Activated CD4-positive, alpha-beta memory T cell treated with anti-CD3 and anti-CD28 coated beads for 36 hours (primary cell): ENCODE data around the gene MYOF. TPM values are rescaled to one million over a fixed set of nuclear protein-coding genes. Genes with fewer than 3 reads are reported as not detected.

Source experiments
- CTCF ChIA-PET: fragments of 350-600 bp; sonication (Branson Sonifier 250); formaldehyde crosslinking; loops from one replicate; lab custom pipeline; 2021; ENCODE audit warnings: antibody characterized with exemption, inconsistent platforms; lab: Charles Lee
- POLR2A ChIA-PET: fragments of 350-600 bp; sonication (Branson Sonifier 250); formaldehyde crosslinking; loops from one replicate; lab custom pipeline; 2021; ENCODE audit warnings: antibody characterized with exemption; lab: Charles Lee
- DNase-seq: peaks from one replicate; pipeline ENCODE4 v3.0.0-alpha.2; 2020
- H3K27ac Mint-ChIP-seq: one replicate; pipeline ENCODE4 v1.8.0; 2021; ENCODE audit warnings: mixed read lengths
- H3K27me3 Mint-ChIP-seq: one replicate; pipeline ENCODE4 v1.8.0; 2021; ENCODE audit warnings: mixed read lengths
- H3K36me3 Mint-ChIP-seq: one replicate; pipeline ENCODE4 v1.8.0; 2021; ENCODE audit warnings: mixed read lengths
- H3K4me1 Mint-ChIP-seq: one replicate; pipeline ENCODE4 v1.8.0; 2021; ENCODE audit warnings: low read depth, mixed read lengths
- H3K4me3 Mint-ChIP-seq: one replicate; pipeline ENCODE4 v1.8.0; 2021; ENCODE audit warnings: mild to moderate bottlenecking, mixed read lengths
- H3K9me3 Mint-ChIP-seq: one replicate; pipeline ENCODE4 v1.8.0; 2021; ENCODE audit warnings: mixed read lengths
- intact Hi-C: fragments of 100-400 bp; cut with micrococcal nuclease; formaldehyde crosslinking; loops from one replicate; pipeline ENCODE4 v1.15.1; 2023
- total RNA-seq, 2 experiments: library from RNA; stranded (reverse); gene quantifications; one replicate each; pipeline ENCODE4 v1.2.3, GENCODE V29; 2021

Gene MYOF, protein sequence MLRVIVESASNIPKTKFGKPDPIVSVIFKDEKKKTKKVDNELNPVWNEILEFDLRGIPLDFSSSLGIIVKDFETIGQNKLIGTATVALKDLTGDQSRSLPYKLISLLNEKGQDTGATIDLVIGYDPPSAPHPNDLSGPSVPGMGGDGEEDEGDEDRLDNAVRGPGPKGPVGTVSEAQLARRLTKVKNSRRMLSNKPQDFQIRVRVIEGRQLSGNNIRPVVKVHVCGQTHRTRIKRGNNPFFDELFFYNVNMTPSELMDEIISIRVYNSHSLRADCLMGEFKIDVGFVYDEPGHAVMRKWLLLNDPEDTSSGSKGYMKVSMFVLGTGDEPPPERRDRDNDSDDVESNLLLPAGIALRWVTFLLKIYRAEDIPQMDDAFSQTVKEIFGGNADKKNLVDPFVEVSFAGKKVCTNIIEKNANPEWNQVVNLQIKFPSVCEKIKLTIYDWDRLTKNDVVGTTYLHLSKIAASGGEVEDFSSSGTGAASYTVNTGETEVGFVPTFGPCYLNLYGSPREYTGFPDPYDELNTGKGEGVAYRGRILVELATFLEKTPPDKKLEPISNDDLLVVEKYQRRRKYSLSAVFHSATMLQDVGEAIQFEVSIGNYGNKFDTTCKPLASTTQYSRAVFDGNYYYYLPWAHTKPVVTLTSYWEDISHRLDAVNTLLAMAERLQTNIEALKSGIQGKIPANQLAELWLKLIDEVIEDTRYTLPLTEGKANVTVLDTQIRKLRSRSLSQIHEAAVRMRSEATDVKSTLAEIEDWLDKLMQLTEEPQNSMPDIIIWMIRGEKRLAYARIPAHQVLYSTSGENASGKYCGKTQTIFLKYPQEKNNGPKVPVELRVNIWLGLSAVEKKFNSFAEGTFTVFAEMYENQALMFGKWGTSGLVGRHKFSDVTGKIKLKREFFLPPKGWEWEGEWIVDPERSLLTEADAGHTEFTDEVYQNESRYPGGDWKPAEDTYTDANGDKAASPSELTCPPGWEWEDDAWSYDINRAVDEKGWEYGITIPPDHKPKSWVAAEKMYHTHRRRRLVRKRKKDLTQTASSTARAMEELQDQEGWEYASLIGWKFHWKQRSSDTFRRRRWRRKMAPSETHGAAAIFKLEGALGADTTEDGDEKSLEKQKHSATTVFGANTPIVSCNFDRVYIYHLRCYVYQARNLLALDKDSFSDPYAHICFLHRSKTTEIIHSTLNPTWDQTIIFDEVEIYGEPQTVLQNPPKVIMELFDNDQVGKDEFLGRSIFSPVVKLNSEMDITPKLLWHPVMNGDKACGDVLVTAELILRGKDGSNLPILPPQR (N-terminal part only)
- 10 to 100 TPM; 49.3 to 49.7 TPM for total RNA-seq

DNA sequence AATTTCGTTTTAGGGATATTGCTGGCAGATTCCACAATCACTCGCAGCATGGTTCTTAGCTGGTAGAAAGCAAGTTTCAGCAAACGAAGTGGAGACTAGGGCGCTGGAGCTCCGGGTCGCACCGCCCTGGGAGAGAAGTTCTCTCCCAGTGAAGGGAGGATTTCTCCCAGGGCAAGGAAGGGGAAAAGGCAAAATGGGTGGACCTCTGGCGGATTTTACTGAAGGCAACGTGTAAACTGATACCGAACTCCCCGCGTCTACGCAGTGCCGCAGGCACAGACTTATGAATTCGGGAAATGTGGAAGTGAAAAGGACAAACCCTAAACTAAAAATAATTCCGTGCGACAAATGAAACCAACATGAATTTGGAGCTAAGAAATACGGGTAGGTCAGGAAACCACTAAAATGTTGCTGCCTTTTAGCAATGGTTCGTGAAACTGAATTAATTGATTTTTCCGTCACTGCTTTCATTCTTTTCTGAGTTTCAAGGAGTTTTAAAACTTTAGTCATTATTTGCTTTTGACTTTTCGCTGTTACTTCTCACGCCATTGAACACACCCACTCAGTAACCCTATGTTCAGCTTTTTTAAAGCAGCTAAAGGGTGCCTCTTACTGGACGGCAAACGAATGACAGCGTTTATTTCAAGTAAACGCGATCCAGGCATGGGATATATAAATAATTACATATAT is at the start of gene MYOF:
Gene MYOF (minus strand): TSS at position 190 of the 690 bp plus-strand sequence. CDS start 140 bp downstream, at position 50.
- Mint-ChIP-seq H3K4me3 (peak within 1 kb of the TSS; percentile 88), H3K9me3 (no peaks in the 10 kb centered on the region), H3K4me1 (peaks cover 23% of the 10 kb centered on the region), H3K27me3 (peaks cover 3% of the 10 kb centered on the region), H3K36me3 (no peaks in the 10 kb centered on the region), H3K27ac (peak within 1 kb of the TSS; percentile 88)
- POLR2A ChIA-PET, result interaction anchor here (0.7 to 3.2 kb wide), 18 partner anchors 9 to 1267 kb away, joined by 3 to 59 read pairs (median 4); partner anchors contain the start of genes CEP55 and EXOC6
- CTCF ChIA-PET, result interaction anchor here (0.6 to 12.3 kb wide), 43 partner anchors 9 to 639 kb away, joined by 3 to 422 read pairs (median 5); partner anchors contain the start of gene CEP55
- intact Hi-C loops, result loop anchor here (1.0 to 2.0 kb wide), 7 partner anchors 11 to 401 kb away; partner anchors contain the start of gene CEP55
- DNase-seq, result peak; percentile 65

DNA sequence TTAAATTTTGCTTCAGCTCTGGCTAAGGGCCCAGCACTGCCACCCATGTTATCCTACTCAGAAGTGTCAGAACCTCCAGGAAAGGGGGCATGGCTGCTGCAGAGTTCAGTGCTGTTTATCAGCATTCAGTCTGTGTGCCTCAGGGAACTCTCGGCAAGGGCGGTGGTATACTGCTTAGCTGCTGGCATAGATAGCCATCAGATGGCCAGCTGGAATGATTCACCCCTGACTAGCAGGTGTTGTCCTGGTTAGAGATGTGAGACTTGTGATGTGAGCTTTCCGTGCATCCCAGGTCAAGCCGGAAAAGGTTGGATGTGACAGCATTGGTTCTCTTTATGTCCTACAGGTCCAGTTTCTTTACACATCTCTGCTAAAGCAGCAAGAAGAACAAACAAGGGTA is 36.4 kb upstream of the MYOF start:
- ChIA-PET POLR2A (interaction anchor here (0.6 kb wide), 1 partner anchor 164 kb away, joined by 3 read pairs; no protein-coding TSS in a partner anchor), CTCF (interaction anchor here (1.1 kb wide), 1 partner anchor 143 kb away, joined by 5 read pairs; no protein-coding TSS in a partner anchor)
- no peaks in the 10 kb centered on the region for H3K9me3 Mint-ChIP-seq
- H3K27ac Mint-ChIP-seq, result no peak overlapping the region
- H3K4me3 Mint-ChIP-seq, result no peak overlapping the region
- peaks cover 60% of the 10 kb centered on the region for H3K36me3 Mint-ChIP-seq
- intact Hi-C loops, result no loop called here
- H3K27me3 Mint-ChIP-seq, result no peaks in the 10 kb centered on the region
- DNase-seq, result no peak
- H3K4me1 Mint-ChIP-seq, result no peaks in the 10 kb centered on the region

DNA sequence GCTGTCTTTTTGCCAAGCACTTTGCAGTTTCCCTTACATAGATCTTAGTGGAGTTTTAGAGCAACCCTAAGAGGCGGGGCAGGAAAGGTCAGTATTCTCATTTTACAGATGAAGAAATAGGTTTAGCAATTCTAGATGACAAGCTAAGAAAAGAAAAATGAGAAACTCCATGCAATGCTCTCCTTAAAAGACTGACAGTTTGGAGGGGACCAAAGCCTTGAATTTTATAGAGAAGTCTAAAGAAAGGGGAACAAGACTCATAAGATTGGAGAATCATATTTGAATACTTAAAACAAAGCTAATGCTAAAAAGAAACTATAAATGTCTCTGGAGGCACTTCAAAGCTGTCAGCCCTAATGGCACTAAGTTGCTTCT is 33.9 kb upstream of the MYOF start:
- Mint-ChIP-seq H3K36me3 (peaks cover 49% of the 10 kb centered on the region), H3K4me3 (no peak overlapping the region), H3K27ac (no peak overlapping the region), H3K9me3 (no peaks in the 10 kb centered on the region), H3K4me1 (peaks cover 3% of the 10 kb centered on the region), H3K27me3 (no peaks in the 10 kb centered on the region)
- ChIA-PET POLR2A (interaction anchor here (0.6 kb wide), 1 partner anchor 394 kb away, joined by 4 read pairs; no protein-coding TSS in a partner anchor), CTCF (interaction anchor here (1.2 kb wide), 1 partner anchor 436 kb away, joined by 3 read pairs; no protein-coding TSS in a partner anchor)
- DNase-seq, result no peak
- intact Hi-C loops, result no loop called here

DNA sequence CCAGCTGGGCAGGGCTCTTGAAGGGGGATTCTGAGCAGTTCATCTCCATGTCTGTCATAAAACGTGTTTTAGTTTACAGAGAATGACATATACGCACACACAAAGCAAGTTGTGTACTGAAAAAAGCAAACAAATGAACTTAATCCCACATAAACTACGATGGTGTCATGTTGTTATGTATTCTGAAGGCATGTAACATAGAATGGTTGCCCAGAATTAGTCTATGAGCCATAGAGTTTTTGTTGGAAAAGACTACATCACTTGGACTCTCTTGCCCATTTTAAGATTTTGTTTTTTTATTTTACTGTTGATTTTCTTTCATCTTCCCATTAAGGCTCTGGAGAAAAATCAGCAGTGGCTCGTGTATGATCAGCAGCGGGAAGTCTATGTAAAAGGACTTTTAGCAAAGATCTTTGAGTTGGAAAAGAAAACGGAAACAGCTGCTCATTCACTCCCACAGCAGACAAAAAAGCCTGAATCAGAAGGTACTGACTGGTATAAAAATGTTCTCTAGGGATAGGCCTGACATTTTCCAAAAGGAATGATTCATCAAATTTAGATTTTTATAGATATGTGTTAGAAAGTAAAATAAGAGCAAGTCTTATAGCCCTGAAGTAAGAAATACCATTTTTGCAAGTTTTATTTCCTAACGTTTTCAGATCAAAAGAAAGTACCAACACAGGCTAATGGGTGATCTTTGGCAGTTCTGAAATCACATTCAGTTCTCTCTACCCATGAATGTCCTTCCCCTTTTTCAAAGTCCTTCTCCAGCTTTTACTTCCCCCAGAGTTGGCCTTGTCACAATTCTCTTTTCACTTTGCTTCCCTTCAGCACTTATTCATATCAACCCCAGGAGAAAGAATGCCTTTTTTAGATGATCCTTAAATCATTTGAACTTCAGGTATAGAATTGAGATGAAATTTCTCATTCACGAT is 33.2 kb upstream of the MYOF start:
- ChIA-PET CTCF (interaction anchor here (1.2 kb wide), 1 partner anchor 435 kb away, joined by 3 read pairs; no protein-coding TSS in a partner anchor), POLR2A (interaction anchor here (0.6 kb wide), 1 partner anchor 394 kb away, joined by 4 read pairs; no protein-coding TSS in a partner anchor)
- intact Hi-C loops, result no loop called here
- DNase-seq, result no peak
- Mint-ChIP-seq H3K36me3 (peaks cover 50% of the 10 kb centered on the region), H3K27me3 (no peaks in the 10 kb centered on the region), H3K4me1 (peaks cover 7% of the 10 kb centered on the region), H3K27ac (no peak overlapping the region), H3K9me3 (no peaks in the 10 kb centered on the region), H3K4me3 (no peak overlapping the region)

DNA sequence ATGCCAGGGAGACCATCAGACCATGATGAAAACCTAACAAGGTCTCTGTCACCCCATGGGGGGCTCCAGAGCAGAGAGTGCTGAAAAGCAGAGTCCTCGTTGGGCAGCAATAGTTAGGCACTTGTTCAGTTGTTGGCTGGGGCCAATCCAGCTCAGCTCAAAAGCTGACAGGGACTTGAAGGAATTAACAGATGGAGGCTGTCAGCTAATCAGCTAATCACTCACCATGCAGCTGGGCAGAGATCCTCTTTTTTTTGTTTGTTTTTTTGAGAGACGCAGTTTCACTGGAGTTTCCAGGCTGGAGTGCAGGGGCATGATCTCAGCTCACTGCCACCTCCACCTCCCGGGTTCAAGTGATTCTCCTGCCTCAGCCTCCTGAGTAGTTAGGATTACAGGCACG is 32.4 kb upstream of the MYOF start:
- CTCF ChIA-PET, result interaction anchor here (1.5 to 8.8 kb wide), 2 partner anchors 137 to 156 kb away, joined by 5 to 193 read pairs; no protein-coding TSS in a partner anchor
- no peak overlapping the region for H3K27ac Mint-ChIP-seq

DNA sequence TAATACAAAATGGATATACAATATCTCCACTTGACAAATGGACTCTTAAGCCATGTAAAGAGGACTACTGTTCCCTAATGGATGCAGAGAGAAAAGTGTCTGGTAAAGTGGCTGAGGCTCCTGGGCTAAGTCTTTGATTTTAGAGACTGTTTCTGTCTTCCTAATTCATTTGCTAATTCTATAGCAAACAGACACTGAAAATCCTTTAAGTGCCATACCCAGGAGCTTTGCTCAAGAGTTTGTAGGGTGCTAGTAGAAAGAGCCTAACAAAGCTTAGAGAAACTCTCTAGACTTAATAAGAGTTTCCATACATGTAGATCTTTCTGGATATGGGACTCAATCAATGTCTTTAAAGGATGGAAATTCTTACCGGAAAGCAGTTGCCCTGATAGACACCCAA is 31.0 kb upstream of the MYOF start:
- Mint-ChIP-seq H3K27ac (no peak overlapping the region), H3K9me3 (no peaks in the 10 kb centered on the region), H3K27me3 (no peaks in the 10 kb centered on the region), H3K36me3 (peaks cover 41% of the 10 kb centered on the region), H3K4me1 (peaks cover 22% of the 10 kb centered on the region), H3K4me3 (no peak overlapping the region)
- ChIA-PET POLR2A (interaction anchor here (1.0 kb wide), 1 partner anchor 10 kb away, joined by 3 read pairs; no protein-coding TSS in a partner anchor), CTCF (interaction anchor here (0.6 to 8.8 kb wide), 7 partner anchors 8 to 161 kb away, joined by 3 to 193 read pairs (median 5); partner anchors contain the start of gene MYOF)
- DNase-seq, result no peak
- intact Hi-C loops, result no loop called here

More for the DNA sequence above, 32.4 kb upstream of the MYOF start:
- peaks cover 47% of the 10 kb centered on the region for H3K36me3 Mint-ChIP-seq
- no peak for DNase-seq
- H3K9me3 Mint-ChIP-seq, result no peaks in the 10 kb centered on the region
- H3K27me3 Mint-ChIP-seq, result no peaks in the 10 kb centered on the region
- H3K4me1 Mint-ChIP-seq, result peaks cover 14% of the 10 kb centered on the region
- no peak overlapping the region for H3K4me3 Mint-ChIP-seq
- intact Hi-C loops, result no loop called here
- POLR2A ChIA-PET, result no interaction called here

DNA sequence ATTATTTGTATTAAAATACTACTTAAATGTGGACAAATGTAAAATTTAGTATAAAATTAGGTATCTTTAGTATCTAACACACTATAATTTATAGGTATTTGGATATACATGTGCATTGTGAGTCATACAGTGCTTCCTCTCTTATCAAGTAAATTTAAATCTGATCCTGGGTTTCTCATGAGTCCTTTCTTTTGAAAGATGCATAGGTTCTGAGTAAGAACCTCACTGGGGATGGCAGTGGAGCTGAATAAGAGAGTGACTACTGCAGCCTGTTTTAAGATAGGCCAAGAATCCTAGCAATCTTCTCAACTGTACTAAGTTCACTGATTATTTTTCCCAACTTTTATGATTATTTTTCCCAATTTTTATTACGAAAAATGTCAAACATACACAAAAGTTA is 30.4 kb upstream of the MYOF start:
- ChIA-PET CTCF (interaction anchor here (0.9 to 8.8 kb wide), 8 partner anchors 10 to 160 kb away, joined by 3 to 193 read pairs (median 19); partner anchors contain the start of genes CEP55 and MYOF), POLR2A (interaction anchor here (1.0 kb wide), 1 partner anchor 10 kb away, joined by 3 read pairs; no protein-coding TSS in a partner anchor)
- Mint-ChIP-seq H3K27me3 (no peaks in the 10 kb centered on the region), H3K4me3 (no peak overlapping the region), H3K4me1 (peaks cover 25% of the 10 kb centered on the region), H3K27ac (no peak overlapping the region), H3K9me3 (no peaks in the 10 kb centered on the region), H3K36me3 (peaks cover 43% of the 10 kb centered on the region)
- intact Hi-C loops, result no loop called here
- no peak for DNase-seq

DNA sequence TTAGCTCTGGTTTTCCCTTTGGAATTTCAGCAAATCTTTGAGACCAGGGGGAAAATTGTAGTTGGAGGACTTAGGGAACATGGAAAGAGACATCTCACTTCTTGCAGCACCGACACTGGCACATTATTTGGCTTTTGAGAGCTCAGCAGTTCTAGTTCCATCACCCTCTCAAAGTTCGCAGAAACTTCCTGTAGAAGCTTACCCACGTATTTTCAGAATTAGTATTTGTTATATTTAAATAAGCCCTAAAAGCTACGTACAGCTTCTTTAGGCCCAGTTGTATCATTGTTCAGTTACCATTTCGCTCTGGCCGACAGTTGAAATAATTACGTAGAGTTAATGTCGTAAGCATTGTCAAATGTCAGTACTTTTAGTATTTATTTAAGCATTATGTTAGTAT is 27.7 kb upstream of the MYOF start:
- CTCF ChIA-PET, result interaction anchor here (0.9 to 8.8 kb wide), 10 partner anchors 14 to 431 kb away, joined by 3 to 193 read pairs (median 6); partner anchors contain the start of genes CEP55 and MYOF
- Mint-ChIP-seq H3K27ac (peak overlapping the region; percentile 38), H3K27me3 (no peaks in the 10 kb centered on the region), H3K36me3 (peaks cover 39% of the 10 kb centered on the region), H3K4me1 (peaks cover 30% of the 10 kb centered on the region), H3K4me3 (no peak overlapping the region), H3K9me3 (no peaks in the 10 kb centered on the region)
- POLR2A ChIA-PET, result interaction anchor here (1.0 to 1.8 kb wide), 3 partner anchors 12 to 27 kb away, joined by 3 to 9 read pairs (median 9); partner anchors contain the start of gene CEP55
- intact Hi-C loops, result loop anchor here (1.0 kb wide), 1 partner anchor 14 kb away; the partner anchor contains the start of gene CEP55
- no peak for DNase-seq

DNA sequence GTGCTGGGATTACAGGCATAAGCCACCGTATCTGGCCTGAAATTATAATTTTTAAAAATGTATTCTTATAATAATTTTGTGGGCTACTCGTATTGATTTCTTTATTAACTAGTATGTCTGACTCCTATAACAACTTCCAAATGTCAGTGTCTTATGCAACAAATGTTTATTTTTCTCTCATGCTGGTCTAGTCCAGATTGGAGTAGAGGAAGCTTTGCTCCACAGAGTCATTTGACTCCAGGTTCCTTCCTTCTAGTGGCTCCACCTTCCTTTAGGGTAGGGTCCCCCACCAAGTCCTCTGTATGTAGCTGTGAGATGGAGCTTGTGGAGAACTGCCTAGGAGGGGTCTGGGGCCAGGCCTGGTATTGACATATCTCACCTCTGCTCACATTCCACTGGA is 22.9 kb upstream of the MYOF start:
- Mint-ChIP-seq H3K36me3 (peaks cover 59% of the 10 kb centered on the region), H3K4me1 (peaks cover 51% of the 10 kb centered on the region), H3K27ac (no peak overlapping the region), H3K4me3 (no peak overlapping the region), H3K27me3 (no peaks in the 10 kb centered on the region), H3K9me3 (no peaks in the 10 kb centered on the region)
- POLR2A ChIA-PET, result interaction anchor here (0.7 to 1.0 kb wide), 2 partner anchors 23 to 197 kb away, joined by 5 to 7 read pairs; partner anchors contain the start of genes FRA10AC1 and MYOF
- CTCF ChIA-PET, result interaction anchor here (0.7 to 4.8 kb wide), 6 partner anchors 8 to 862 kb away, joined by 3 to 45 read pairs (median 4); partner anchors contain the start of gene MYOF
- DNase-seq, result no peak
- intact Hi-C loops, result no loop called here
